Right lobe of liver (tissue), 6 donors: Measurements from ENCODE around the gene REM2. TPM values are rescaled to one million over a fixed set of nuclear protein-coding genes. Genes with fewer than 3 reads are reported as not detected.

Experiments used
- ATAC-seq, 4 donors: fragments of 200-7000 bp; cut with Tn5 transposase; one replicate each; pipeline ENCODE4 v1.9.1; 2020; ENCODE audit warnings: mild to moderate bottlenecking in 4 of 4, moderate library complexity in 4 of 4
- DNase-seq, 3 donors: peaks; one replicate each; pipeline ENCODE4 v3.0.0-alpha.2; 2020
- H3K27ac ChIP-seq, 3 donors: fragments of 200-600 bp; one replicate each; pipeline ENCODE4 v1.8.0; 2022
- H3K27me3 ChIP-seq, 2 donors: fragments of 200-600 bp; one replicate each; pipeline ENCODE4 v1.8.0; 2022
- H3K36me3 ChIP-seq, 4 donors: fragments of 200-600 bp; sonication (generic) in 1 of 4; one replicate each; pipeline versions ENCODE4 v1.5.1 to v1.8.0; 2017 to 2022; ENCODE audit warnings: control low read depth in 1 of 4
- H3K4me1 ChIP-seq, 4 donors: fragments of 200-600 bp; sonication (generic) in 1 of 4; one replicate each; pipeline versions ENCODE4 v1.5.1 to v1.8.0; 2017 to 2022; ENCODE audit warnings: control low read depth in 1 of 4
- H3K4me3 ChIP-seq, 3 donors: fragments of 200-600 bp; one replicate each; pipeline ENCODE4 v1.8.0; 2022
- H3K9me3 ChIP-seq, 4 donors: fragments of 200-600 bp; sonication (generic) in 1 of 4; one replicate each; pipeline versions ENCODE4 v1.5.1 to v1.8.0; 2017 to 2022; ENCODE audit warnings: control low read depth in 1 of 4
- CTCF ChIP-seq, 4 donors: fragments of 200-600 bp in 3 of 4; fragments of 450-650 bp in 1 of 4; IDR thresholded peaks; one replicate each; pipeline versions ENCODE4 v1.5.1 to v1.8.0; 2016 to 2022; ENCODE audit warnings: antibody characterized with exemption in 4 of 4, mild to moderate bottlenecking in 2 of 4
- POLR2A ChIP-seq: fragments of 450-650 bp; IDR thresholded peaks from one replicate; pipeline ENCODE4 v1.6.1; 2017; ENCODE audit warnings: antibody characterized with exemption, mild to moderate bottlenecking
- WGBS: methylation state at CpG from one replicate; pipeline ENCODE4 v1.1.6; 2018; ENCODE audit warnings: low coverage, low lambda C conversion rate; ENCODE audit not compliant: insufficient coverage; ENCODE audit errors: missing lambda C conversion rate; 5-methylcytosine and 5-hydroxymethylcytosine counted together
- intact Hi-C, 2 donors: fragments of 100-400 bp; cut with DNase I; formaldehyde crosslinking; loops; one replicate each; pipeline versions ENCODE4 v1.11.2 to v1.14.1; 2022
- total RNA-seq, 6 experiments: library from RNA; depleted of rRNA in 2 of 6; stranded (reverse); fragments of >200 nt in 2 of 6; fragmentation: NEBNext Ultra II Directional in 3 of 6; extraction: Animal tissue kit (Norgen Biotek cat#: 25700) in 3 of 6; gene quantifications; one replicate each; pipeline versions ENCODE4 v1.1.0 to v1.2.4, GENCODE V29; 2016 to 2023
- donor health status: DM: no; HTN: yes; CAD: no.
- donor health status: DM: no; HTN: no; CAD: no.
- donor health status: DM: no; HTN: no; CAD: no.
- donor health status: DM: no; HTN: yes; CAD: no.
- donor health status: DM: no; HTN: yes; CAD: no.

Gene REM2
- total RNA-seq, 6 experiments from 2014 or later: 0.10 to 0.12 TPM; not detected in 4

GRCh38 chr14:22888662-22889061 is 5.6 kb downstream of the REM2 start:
- intact Hi-C loops: no loop called here
- Histone ChIP-seq H3K9me3 (no peaks in the 10 kb centered on the region), H3K4me1 (no peaks in the 10 kb centered on the region), H3K36me3 (no peaks in the 10 kb centered on the region), H3K4me3 (no peak overlapping the region), H3K27me3 (no peaks in the 10 kb centered on the region), H3K27ac (no peak overlapping the region)
- 100% methylated on average over 1 of the region's 4 CpGs for WGBS
- TF ChIP-seq POLR2A (no peak), CTCF (IDR thresholded peaks at IDR 0.05) (no peak)
- no peak for DNase-seq
- no peak for ATAC-seq

DNA sequence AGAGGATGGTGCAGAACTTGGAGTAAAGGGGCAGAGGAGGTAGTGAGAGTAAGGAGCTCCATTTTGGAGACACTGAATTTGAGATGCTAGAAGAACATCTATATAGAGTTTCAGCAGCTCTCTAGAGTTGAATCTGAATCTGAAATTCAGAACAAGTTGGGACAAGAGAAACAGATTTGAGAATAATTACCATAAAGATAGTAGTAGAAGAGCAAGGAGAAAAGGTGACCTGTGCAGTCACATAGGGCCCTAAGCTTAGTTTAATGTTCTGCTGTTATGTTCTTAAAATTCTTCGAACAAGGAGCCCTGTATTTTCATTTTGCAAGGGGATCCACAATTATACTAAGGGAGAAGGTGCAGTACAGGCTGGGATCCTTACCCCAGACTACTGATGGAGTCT is 7.4 kb downstream of the REM2 start:
- Histone ChIP-seq H3K9me3 (no peaks in the 10 kb centered on the region), H3K27me3 (no peaks in the 10 kb centered on the region), H3K36me3 (no peaks in the 10 kb centered on the region), H3K27ac (no peak overlapping the region), H3K4me3 (no peak overlapping the region), H3K4me1 (no peaks in the 10 kb centered on the region)
- DNase-seq (no peak), ATAC-seq (no peak)
- intact Hi-C loops: no loop called here
- 85% methylated on average over 1 of the region's 1 CpG for WGBS
- TF ChIP-seq CTCF (IDR thresholded peaks at IDR 0.05) (no peak), POLR2A (no peak)

DNA sequence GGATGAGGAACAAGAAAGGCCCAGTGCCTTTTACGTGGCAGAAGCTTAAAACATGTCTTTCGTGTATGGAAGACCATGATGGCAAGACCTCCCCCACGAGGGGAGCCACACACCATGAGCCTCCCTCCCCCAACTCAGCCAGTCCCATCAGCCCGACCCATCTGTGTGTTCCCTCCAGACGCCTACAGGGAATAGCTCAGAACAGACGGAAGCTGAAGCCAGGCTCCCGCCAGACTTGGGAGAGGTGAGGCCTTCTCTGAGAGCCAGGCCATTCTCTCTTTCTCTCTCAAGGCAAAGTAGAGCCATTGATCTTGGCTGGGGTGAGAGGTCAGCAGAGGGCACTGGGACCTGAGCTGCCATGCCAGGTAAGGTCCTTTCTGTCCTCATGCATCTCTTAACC is 9.5 kb downstream of the REM2 start:
- WGBS: 80% methylated on average over 1 of the region's 7 CpGs
- H3K4me1 ChIP-seq: no peaks in the 10 kb centered on the region
- DNase-seq (no peak), ATAC-seq (no peak)
- H3K27ac ChIP-seq: no peak overlapping the region
- no peaks in the 10 kb centered on the region for H3K9me3 ChIP-seq
- H3K36me3 ChIP-seq: no peaks in the 10 kb centered on the region
- no peaks in the 10 kb centered on the region for H3K27me3 ChIP-seq
- TF ChIP-seq CTCF (IDR thresholded peaks at IDR 0.05) (no peak), POLR2A (no peak)
- no peak overlapping the region for H3K4me3 ChIP-seq
- intact Hi-C loops: no loop called here

DNA sequence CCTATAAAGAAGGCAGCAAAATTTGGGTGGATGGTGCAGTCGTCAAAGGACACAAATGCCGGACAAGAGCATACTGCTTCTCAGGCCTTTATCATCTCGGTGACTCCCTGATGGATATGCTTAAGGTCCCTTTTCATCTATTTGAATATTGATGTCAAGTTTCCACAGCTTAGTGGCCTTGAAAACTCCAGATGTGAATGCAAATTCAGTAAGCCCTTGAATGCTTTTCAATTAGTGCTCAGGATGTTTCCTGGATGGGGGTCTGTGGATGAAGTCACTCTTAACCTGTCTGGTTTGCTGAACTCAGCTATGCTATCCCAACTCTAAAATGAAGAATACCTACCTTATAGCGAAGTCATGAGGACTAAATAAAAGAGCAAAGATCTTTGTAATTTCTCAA is 10.7 kb downstream of the REM2 start:
- Histone ChIP-seq H3K27ac (no peak overlapping the region), H3K4me1 (no peaks in the 10 kb centered on the region), H3K36me3 (no peaks in the 10 kb centered on the region), H3K4me3 (no peak overlapping the region), H3K27me3 (no peaks in the 10 kb centered on the region), H3K9me3 (no peaks in the 10 kb centered on the region)
- WGBS: 84% methylated on average over 4 of the region's 4 CpGs
- no peak for DNase-seq
- TF ChIP-seq POLR2A: no peak
- TF ChIP-seq CTCF (IDR thresholded peaks at IDR 0.05): no peak
- ATAC-seq: no peak
- intact Hi-C loops: no loop called here

- Histone ChIP-seq H3K9me3 (no peaks in the 10 kb centered on the region), H3K27me3 (no peaks in the 10 kb centered on the region), H3K27ac (no peak overlapping the region), H3K36me3 (peaks cover 0 to 2% (median under 1%) of the 10 kb centered on the region in 4 donors), H3K4me3 (no peak overlapping the region), H3K4me1 (no peaks in the 10 kb centered on the region)
- intact Hi-C loops: no loop called here
- WGBS: 100% methylated on average over 1 of the region's 1 CpG
- TF ChIP-seq POLR2A (no peak), CTCF (IDR thresholded peaks at IDR 0.05) (no peak)
- ATAC-seq (no peak), DNase-seq (no peak)
These were observed 12.4 kb downstream of the REM2 start for GRCh38 chr14:22895402-22895801.
